A549 (cell line): ENCODE results near the gene FGF14.

Experiments
- CBX2 ChIP-seq: fragments of 200-600 bp; sonication (generic); IDR thresholded peaks from 2 replicates; pipeline ENCODE4 v1.6.1; 2016; ENCODE audit warnings: low read depth, mild to moderate bottlenecking, borderline replicate concordance
- CEBPB ChIP-seq, 2 experiments: fragments of >200 bp in 1 of 2; sonication (Bioruptor Twin) in 1 of 2; formaldehyde crosslinking in 1 of 2; IDR thresholded peaks; 2 replicates each; pipeline ENCODE4 v1.6.1; 2012 to 2016
- CHD2 ChIP-seq: fragments of 150-350 bp; IDR thresholded peaks from 2 replicates; pipeline ENCODE4 v1.6.1; 2014; ENCODE audit warnings: low read length; ENCODE audit not compliant: partially characterized antibody
- EP300 ChIP-seq, 2 experiments: fragments of >200 bp; sonication (Bioruptor Twin); formaldehyde crosslinking; IDR thresholded peaks; 2 replicates in 1 of 2; 3 replicates in 1 of 2; pipeline ENCODE4 v1.6.1; 2016 to 2017
- KDM1A ChIP-seq: fragments of 200-600 bp; sonication (generic); IDR thresholded peaks from 2 replicates; pipeline ENCODE4 v1.6.1; 2016; ENCODE audit warnings: low read depth, mild to moderate bottlenecking
- KDM5A ChIP-seq: fragments of 200-600 bp; sonication (generic); IDR thresholded peaks from 2 replicates; pipeline ENCODE4 v1.6.1; 2016; ENCODE audit warnings: antibody characterized with exemption, mild to moderate bottlenecking
- POLR2A ChIP-seq: IDR thresholded peaks from 2 replicates; pipeline ENCODE4 v1.6.1; 2012; ENCODE audit warnings: mild to moderate bottlenecking, low read length
- POLR2AphosphoS2 ChIP-seq: conservative IDR thresholded peaks from 2 replicates; pipeline ENCODE4 v1.6.1; 2012; ENCODE audit warnings: low read length, improper control_type of control experiment, inconsistent platforms
- RARB ChIP-seq: fragments of 250-450 bp; sonication (Bioruptor Pico); IDR thresholded peaks from 2 replicates; pipeline ENCODE4 v1.8.0; 2021; ENCODE audit warnings: mild to moderate bottlenecking, moderate library complexity
- SREBF2 ChIP-seq: fragments of 450-650 bp; IDR thresholded peaks from 2 replicates; pipeline ENCODE4 v1.6.1; 2014; ENCODE audit warnings: mild to moderate bottlenecking, moderate library complexity
- TF ChIP-seq, protein P1 (sequence below): fragments of >200 bp; sonication (Bioruptor Twin); formaldehyde crosslinking; IDR thresholded peaks from 3 replicates; pipeline ENCODE4 v1.5.1; 2016
- TF ChIP-seq, protein P2 (sequence below): fragments of 200-600 bp; sonication (generic); IDR thresholded peaks from 2 replicates; pipeline ENCODE4 v1.6.1; 2016; ENCODE audit warnings: antibody characterized with exemption, mild to moderate bottlenecking, moderate library complexity
- TF ChIP-seq, protein P3 (sequence below): IDR thresholded peaks from 2 replicates; pipeline ENCODE4 v1.6.1; 2012

DNA sequence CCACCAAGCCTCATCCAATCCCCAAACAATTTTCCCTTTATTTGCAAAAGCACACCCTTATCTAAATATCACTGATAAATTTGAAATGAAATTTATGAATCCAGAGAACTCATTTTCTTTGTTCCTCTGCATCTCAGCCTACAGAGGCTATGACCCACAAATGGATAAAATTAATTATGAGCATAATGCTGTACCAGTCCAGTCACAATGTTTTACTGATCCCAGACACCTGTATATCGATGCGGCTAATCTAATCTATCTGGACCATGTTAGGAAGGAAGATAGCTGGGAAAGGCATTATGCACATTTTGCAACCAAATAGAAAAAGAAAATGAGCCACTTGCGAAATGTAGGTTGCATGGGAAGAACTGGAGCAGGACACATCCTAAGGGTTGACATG is 150.0 kb downstream of the FGF14 start:
- TF ChIP-seq, protein P1, sequence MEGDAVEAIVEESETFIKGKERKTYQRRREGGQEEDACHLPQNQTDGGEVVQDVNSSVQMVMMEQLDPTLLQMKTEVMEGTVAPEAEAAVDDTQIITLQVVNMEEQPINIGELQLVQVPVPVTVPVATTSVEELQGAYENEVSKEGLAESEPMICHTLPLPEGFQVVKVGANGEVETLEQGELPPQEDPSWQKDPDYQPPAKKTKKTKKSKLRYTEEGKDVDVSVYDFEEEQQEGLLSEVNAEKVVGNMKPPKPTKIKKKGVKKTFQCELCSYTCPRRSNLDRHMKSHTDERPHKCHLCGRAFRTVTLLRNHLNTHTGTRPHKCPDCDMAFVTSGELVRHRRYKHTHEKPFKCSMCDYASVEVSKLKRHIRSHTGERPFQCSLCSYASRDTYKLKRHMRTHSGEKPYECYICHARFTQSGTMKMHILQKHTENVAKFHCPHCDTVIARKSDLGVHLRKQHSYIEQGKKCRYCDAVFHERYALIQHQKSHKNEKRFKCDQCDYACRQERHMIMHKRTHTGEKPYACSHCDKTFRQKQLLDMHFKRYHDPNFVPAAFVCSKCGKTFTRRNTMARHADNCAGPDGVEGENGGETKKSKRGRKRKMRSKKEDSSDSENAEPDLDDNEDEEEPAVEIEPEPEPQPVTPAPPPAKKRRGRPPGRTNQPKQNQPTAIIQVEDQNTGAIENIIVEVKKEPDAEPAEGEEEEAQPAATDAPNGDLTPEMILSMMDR = no peak
- TF ChIP-seq EP300 (IDR thresholded peaks at IDR 0.05) = no peak
- TF ChIP-seq POLR2AphosphoS2 = no peak
- no peak for TF ChIP-seq SREBF2
- no peak for TF ChIP-seq POLR2A
- TF ChIP-seq, protein P2, sequence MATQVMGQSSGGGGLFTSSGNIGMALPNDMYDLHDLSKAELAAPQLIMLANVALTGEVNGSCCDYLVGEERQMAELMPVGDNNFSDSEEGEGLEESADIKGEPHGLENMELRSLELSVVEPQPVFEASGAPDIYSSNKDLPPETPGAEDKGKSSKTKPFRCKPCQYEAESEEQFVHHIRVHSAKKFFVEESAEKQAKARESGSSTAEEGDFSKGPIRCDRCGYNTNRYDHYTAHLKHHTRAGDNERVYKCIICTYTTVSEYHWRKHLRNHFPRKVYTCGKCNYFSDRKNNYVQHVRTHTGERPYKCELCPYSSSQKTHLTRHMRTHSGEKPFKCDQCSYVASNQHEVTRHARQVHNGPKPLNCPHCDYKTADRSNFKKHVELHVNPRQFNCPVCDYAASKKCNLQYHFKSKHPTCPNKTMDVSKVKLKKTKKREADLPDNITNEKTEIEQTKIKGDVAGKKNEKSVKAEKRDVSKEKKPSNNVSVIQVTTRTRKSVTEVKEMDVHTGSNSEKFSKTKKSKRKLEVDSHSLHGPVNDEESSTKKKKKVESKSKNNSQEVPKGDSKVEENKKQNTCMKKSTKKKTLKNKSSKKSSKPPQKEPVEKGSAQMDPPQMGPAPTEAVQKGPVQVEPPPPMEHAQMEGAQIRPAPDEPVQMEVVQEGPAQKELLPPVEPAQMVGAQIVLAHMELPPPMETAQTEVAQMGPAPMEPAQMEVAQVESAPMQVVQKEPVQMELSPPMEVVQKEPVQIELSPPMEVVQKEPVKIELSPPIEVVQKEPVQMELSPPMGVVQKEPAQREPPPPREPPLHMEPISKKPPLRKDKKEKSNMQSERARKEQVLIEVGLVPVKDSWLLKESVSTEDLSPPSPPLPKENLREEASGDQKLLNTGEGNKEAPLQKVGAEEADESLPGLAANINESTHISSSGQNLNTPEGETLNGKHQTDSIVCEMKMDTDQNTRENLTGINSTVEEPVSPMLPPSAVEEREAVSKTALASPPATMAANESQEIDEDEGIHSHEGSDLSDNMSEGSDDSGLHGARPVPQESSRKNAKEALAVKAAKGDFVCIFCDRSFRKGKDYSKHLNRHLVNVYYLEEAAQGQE = no peak
- no peak for TF ChIP-seq CHD2
- no peak for TF ChIP-seq RARB
- no peak for TF ChIP-seq CEBPB (IDR thresholded peaks at IDR 0.05)
- no peak for TF ChIP-seq KDM1A
- TF ChIP-seq KDM5A = no peak
- TF ChIP-seq, protein P3, sequence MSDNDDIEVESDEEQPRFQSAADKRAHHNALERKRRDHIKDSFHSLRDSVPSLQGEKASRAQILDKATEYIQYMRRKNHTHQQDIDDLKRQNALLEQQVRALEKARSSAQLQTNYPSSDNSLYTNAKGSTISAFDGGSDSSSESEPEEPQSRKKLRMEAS = no peak
- TF ChIP-seq CBX2 = no peak
